ENCODE data around the gene IL1RAPL2.

GRCh38 chrX:105745863-105746262, 1179.9 kb downstream of the IL1RAPL2 start:
- TF ChIP-seq CTCF (IDR thresholded peaks at IDR 0.05 in 4 of 5, conservative IDR thresholded peaks at IDR 0.05 in 1 of 5) (no peak), POLR2A (IDR thresholded peaks at IDR 0.05) (no peak)
